H1 (cell line): ENCODE results near the gene ZNF521. TPM values are rescaled to one million over a fixed set of nuclear protein-coding genes. Genes with fewer than 3 reads are reported as not detected.

Source experiments
- CTCF ChIA-PET: fragments of 300-600 bp; sonication (Branson Sonifier 250); formaldehyde crosslinking; loops from one replicate; lab custom pipeline; 2021; ENCODE audit not compliant: partially characterized antibody; lab: Charles Lee
- POLR2A ChIA-PET: fragments of 300-600 bp; sonication (Branson Sonifier 250); formaldehyde crosslinking; loops from one replicate; lab custom pipeline; 2021; ENCODE audit warnings: inconsistent platforms; ENCODE audit not compliant: partially characterized antibody; lab: Charles Lee
- DNase-seq, 2 experiments: peaks; one replicate each; pipeline versions ENCODE4 v3.0.0 to v3.0.0-alpha.2; 2010 to 2022; ENCODE audit warnings: low spot score in 2 of 2, low read depth in 1 of 2, mixed read lengths in 1 of 2
- FAIRE-seq: peaks from 2 replicates; lab custom pipeline; 2011; peaks lifted over from hg19 to GRCh38; lab: Jason Lieb, UNC
- H2AFZ ChIP-seq: 2 replicates; pipeline ENCODE4 v1.8.1; 2012; ENCODE audit warnings: low read length, inconsistent platforms
- H2AK5ac ChIP-seq: 2 replicates; pipeline ENCODE4 v1.6.1; 2013; ENCODE audit warnings: low read depth, low read length
- H2BK120ac ChIP-seq: replicated peaks from 2 replicates; pipeline ENCODE3; 2013; ENCODE audit warnings: low read depth, low read length, inconsistent platforms
- H2BK12ac ChIP-seq: 2 replicates; pipeline ENCODE4 v1.6.1; 2013; ENCODE audit warnings: low read depth, low read length
- H2BK15ac ChIP-seq: 2 replicates; pipeline ENCODE4 v1.6.1; 2013; ENCODE audit warnings: low read length
- H2BK20ac ChIP-seq: 2 replicates; pipeline ENCODE4 v1.6.1; 2013; ENCODE audit warnings: low read length
- H2BK5ac ChIP-seq: 2 replicates; pipeline ENCODE4 v1.6.1; 2013; ENCODE audit warnings: low read depth, low read length
- H3K14ac ChIP-seq: 2 replicates; pipeline ENCODE4 v1.6.1; 2013; ENCODE audit warnings: inconsistent platforms; ENCODE audit not compliant: insufficient read length
- H3K18ac ChIP-seq: 2 replicates; pipeline ENCODE4 v1.6.1; 2013; ENCODE audit warnings: low read length; ENCODE audit errors: extremely low read depth
- H3K23ac ChIP-seq: 2 replicates; pipeline ENCODE4 v1.6.1; 2013; ENCODE audit warnings: inconsistent platforms; ENCODE audit not compliant: insufficient read length
- H3K23me2 ChIP-seq: 2 replicates; pipeline ENCODE4 v1.6.1; 2013; ENCODE audit warnings: low read depth, low read length
- H3K27ac ChIP-seq: 2 replicates; pipeline ENCODE4 v1.6.1; 2011; ENCODE audit warnings: low read depth, low read length, inconsistent platforms
- H3K27me3 ChIP-seq, 4 experiments: replicated peaks in 1 of 4; 1 replicate in 1 of 4; 2 replicates in 3 of 4; pipeline versions ENCODE4 v1.6.1 to v1.8.1; 2011 to 2013; ENCODE audit warnings: low read length in 3 of 4, mild to moderate bottlenecking in 3 of 4, inconsistent platforms in 2 of 4, mixed read lengths in 2 of 4, moderate library complexity in 1 of 4; ENCODE audit not compliant: control insufficient read depth in 3 of 4, insufficient read depth in 3 of 4; ENCODE audit errors: extremely low read depth in 1 of 4
- H3K36me3 ChIP-seq, 4 experiments: 2 replicates each; pipeline versions ENCODE4 v1.6.1 to v1.8.1; 2011 to 2013; ENCODE audit warnings: mild to moderate bottlenecking in 4 of 4, low read length in 3 of 4, moderate library complexity in 2 of 4, control low read depth in 1 of 4, inconsistent platforms in 1 of 4; ENCODE audit not compliant: insufficient read depth in 4 of 4, control insufficient read depth in 2 of 4
- H3K4ac ChIP-seq: replicated peaks from 2 replicates; pipeline ENCODE3; 2013; ENCODE audit warnings: low read length, low read depth, mixed read lengths, inconsistent platforms; ENCODE audit not compliant: insufficient read length
- H3K4me1 ChIP-seq, 4 experiments: replicated peaks in 1 of 4; 1 replicate in 1 of 4; 2 replicates in 3 of 4; pipeline versions ENCODE4 v1.6.1 to v1.8.1; 2011 to 2013; ENCODE audit warnings: low read length in 3 of 4, inconsistent platforms in 2 of 4, mixed read lengths in 1 of 4; ENCODE audit not compliant: insufficient read depth in 4 of 4, control insufficient read depth in 3 of 4
- H3K4me2 ChIP-seq, 2 experiments: 2 replicates each; pipeline versions ENCODE4 v1.6.1 to v1.8.1; 2011 to 2013; ENCODE audit warnings: low read depth in 2 of 2, low read length in 2 of 2, control low read depth in 1 of 2, inconsistent platforms in 1 of 2, mild to moderate bottlenecking in 1 of 2; ENCODE audit not compliant: insufficient read depth in 1 of 2
- H3K4me3 ChIP-seq, 4 experiments: fragments of 200-600, 300-600 bp in 1 of 4; sonication (generic), shearing (Covaris generic), sonication (Bioruptor Twin) in 1 of 4; 2 replicates each; pipeline versions ENCODE4 v1.5.1 to v1.8.1; 2011 to 2016; ENCODE audit warnings: low read length in 4 of 4, low read depth in 3 of 4, control low read depth in 2 of 4, inconsistent platforms in 2 of 4, mild to moderate bottlenecking in 2 of 4, mixed read lengths in 1 of 4, moderate library complexity in 1 of 4; ENCODE audit not compliant: insufficient read depth in 2 of 4; ENCODE audit errors: extremely low read depth in 1 of 4
- H3K56ac ChIP-seq: replicated peaks from 2 replicates; pipeline ENCODE3; 2013; ENCODE audit warnings: low read depth, mild to moderate bottlenecking, mixed read lengths, low read length, inconsistent platforms; ENCODE audit not compliant: insufficient read length
- H3K79me1 ChIP-seq: 2 replicates; pipeline ENCODE4 v1.6.1; 2013; ENCODE audit warnings: low read depth, low read length, control low read depth
- H3K79me2 ChIP-seq, 2 experiments: 2 replicates each; pipeline versions ENCODE4 v1.6.1 to v1.8.1; 2012 to 2013; ENCODE audit warnings: low read length in 2 of 2, mild to moderate bottlenecking in 2 of 2, inconsistent platforms in 1 of 2; ENCODE audit not compliant: insufficient read depth in 2 of 2, control insufficient read depth in 1 of 2
- H3K9ac ChIP-seq, 4 experiments: replicated peaks in 1 of 4; 1 replicate in 1 of 4; 2 replicates in 3 of 4; pipeline versions ENCODE4 v1.6.1 to v1.8.1; 2011 to 2013; ENCODE audit warnings: low read depth in 3 of 4, low read length in 3 of 4, control low read depth in 2 of 4, mild to moderate bottlenecking in 2 of 4, moderate library complexity in 2 of 4, inconsistent platforms in 1 of 4; ENCODE audit errors: extremely low read depth in 1 of 4
- H3K9me3 ChIP-seq, 2 experiments: 2 replicates each; pipeline versions ENCODE4 v1.6.1 to v1.8.1; 2012 to 2013; ENCODE audit warnings: mild to moderate bottlenecking in 2 of 2, moderate library complexity in 2 of 2, control low read depth in 1 of 2, inconsistent platforms in 1 of 2, low read depth in 1 of 2, low read length in 1 of 2, mixed read lengths in 1 of 2; ENCODE audit not compliant: insufficient read depth in 2 of 2
- H4K20me1 ChIP-seq, 2 experiments: replicated peaks in 1 of 2; 2 replicates each; pipeline versions ENCODE3 to v1.8.1; 2011 to 2013; ENCODE audit warnings: inconsistent platforms in 2 of 2, low read length in 2 of 2, mild to moderate bottlenecking in 1 of 2; ENCODE audit not compliant: insufficient read depth in 2 of 2, control insufficient read depth in 1 of 2
- H4K5ac ChIP-seq: 2 replicates; pipeline ENCODE4 v1.6.1; 2013; ENCODE audit warnings: low read length, low read depth, mixed read lengths, inconsistent platforms; ENCODE audit not compliant: insufficient read length
- H4K8ac ChIP-seq: 2 replicates; pipeline ENCODE4 v1.8.0; 2013; ENCODE audit warnings: mild to moderate bottlenecking, moderate library complexity, low read length, inconsistent platforms; ENCODE audit not compliant: insufficient read depth; ENCODE audit errors: extremely low read depth
- H4K91ac ChIP-seq: replicated peaks from 2 replicates; pipeline ENCODE3; 2013; ENCODE audit warnings: low read length, mixed read lengths, inconsistent platforms; ENCODE audit not compliant: insufficient read length
- ASH2L ChIP-seq: fragments of 200-600, 300-600 bp; sonication (generic); IDR thresholded peaks from one replicate; pipeline ENCODE4 v1.7.1; 2017; ENCODE audit warnings: low read length
- WGBS, 2 experiments: shearing (Covaris generic) in 1 of 2; methylation state at CpG; one replicate each; pipeline versions ENCODE4 v1.1.6 to v1.1.7; 2013 to 2015; ENCODE audit warnings: low lambda C conversion rate in 2 of 2, mixed read lengths in 2 of 2, inconsistent platforms in 1 of 2, low coverage in 1 of 2, missing lambda C conversion rate in 1 of 2; ENCODE audit not compliant: insufficient replicate concordance in 2 of 2, insufficient coverage in 1 of 2, insufficient read length in 1 of 2; ENCODE audit errors: extremely low coverage in 1 of 2, missing lambda C conversion rate in 1 of 2; 5-methylcytosine and 5-hydroxymethylcytosine counted together
- polyA plus RNA-seq, 7 experiments: library from polyadenylated mRNA; depleted of rRNA in 3 of 7; stranded (reverse) in 5 of 7; unstranded in 2 of 7; fragments of >200 nt in 5 of 7; fragments of 200-250 nt in 2 of 7; gene quantifications; 1 replicate in 5 of 7; 2 replicates in 1 of 7; 4 replicates in 1 of 7; pipeline versions ENCODE4 v1.2.1 to v1.2.3, GENCODE V29; 2011 to 2013; ENCODE audit warnings: missing spikeins in 2 of 7, mixed read lengths in 2 of 7
- total RNA-seq: library from RNA; stranded (reverse); fragmentation: NEBNext Ultra II Directional; extraction: Animal tissue kit (Norgen Biotek cat#: 25700); gene quantifications from 2 replicates; pipeline ENCODE4 v1.2.1, GENCODE V29; 2021

The ZNF521 gene
- total and polyA plus RNA-seq, 2 of the 8 experiments (the other 6 are each of a cell fraction or from before 2014, with no cell fraction given), result 9.5 to 15.8 TPM

- Histone ChIP-seq H3K27ac (no peak overlapping the region), H3K56ac (no peak overlapping the region), H2BK5ac (no peak overlapping the region), H3K36me3 (no peaks in the 10 kb centered on the region), H2BK15ac (no peak overlapping the region), H3K79me1 (no peaks in the 10 kb centered on the region), H3K4me1 (peaks cover 0 to 7% (median under 1%) of the 10 kb centered on the region in 4 experiments; a peak in 1 of 7 replicates), H4K5ac (no peak overlapping the region), H3K23me2 (no peaks in the 10 kb centered on the region), H2AFZ (no peak overlapping the region), H3K27me3 (no peaks in the 10 kb centered on the region), H4K20me1 (peaks cover 0 to 4% of the 10 kb centered on the region in 2 experiments), H3K18ac (no peak overlapping the region), H3K23ac (no peak overlapping the region), H3K9ac (no peak overlapping the region), H4K91ac (no peak overlapping the region), H2BK120ac (no peak overlapping the region), H2BK20ac (no peak overlapping the region), H2AK5ac (no peak overlapping the region), H3K4me3 (no peak overlapping the region)
- ChIA-PET POLR2A (interaction anchor here (1.0 to 1.6 kb wide), 2 partner anchors 10 to 16 kb away, joined by 3 to 5 read pairs; no protein-coding TSS in a partner anchor), CTCF (interaction anchor here (0.8 to 1.3 kb wide), 3 partner anchors 16 to 101 kb away, joined by 3 to 4 read pairs (median 3); no protein-coding TSS in a partner anchor)
- 86% methylated on average over 1 of the region's 1 CpG; no CpG with 5 or more reads in 1 of the 2 experiments for whole genome bisulfite sequencing, 2 experiments
- TF ChIP-seq ASH2L, result no peak
- TF ChIP-seq, all 59 proteins: peak for 0
- no peaks in the 10 kb centered on the region for H3K79me2 ChIP-seq
- H3K4ac ChIP-seq, result no peak overlapping the region
- H4K8ac ChIP-seq, result no peak overlapping the region
- DNase-seq, result no peak
- H2BK12ac ChIP-seq, result no peak overlapping the region
- H3K14ac ChIP-seq, result no peak overlapping the region
- H3K9me3 ChIP-seq, result no peaks in the 10 kb centered on the region
- H3K4me2 ChIP-seq, result no peak overlapping the region
- FAIRE-seq, result no peak
These were observed 108.2 kb downstream of the ZNF521 start for GRCh38 chr18:25243754-25244153.
